ENCODE data around the gene ACOX3. TPM values are rescaled to one million over a fixed set of nuclear protein-coding genes. Genes with fewer than 3 reads are reported as not detected.

ACOX3 gene
- total RNA-seq, 1 experiment from 2014 or later = 17.9 TPM

DNA sequence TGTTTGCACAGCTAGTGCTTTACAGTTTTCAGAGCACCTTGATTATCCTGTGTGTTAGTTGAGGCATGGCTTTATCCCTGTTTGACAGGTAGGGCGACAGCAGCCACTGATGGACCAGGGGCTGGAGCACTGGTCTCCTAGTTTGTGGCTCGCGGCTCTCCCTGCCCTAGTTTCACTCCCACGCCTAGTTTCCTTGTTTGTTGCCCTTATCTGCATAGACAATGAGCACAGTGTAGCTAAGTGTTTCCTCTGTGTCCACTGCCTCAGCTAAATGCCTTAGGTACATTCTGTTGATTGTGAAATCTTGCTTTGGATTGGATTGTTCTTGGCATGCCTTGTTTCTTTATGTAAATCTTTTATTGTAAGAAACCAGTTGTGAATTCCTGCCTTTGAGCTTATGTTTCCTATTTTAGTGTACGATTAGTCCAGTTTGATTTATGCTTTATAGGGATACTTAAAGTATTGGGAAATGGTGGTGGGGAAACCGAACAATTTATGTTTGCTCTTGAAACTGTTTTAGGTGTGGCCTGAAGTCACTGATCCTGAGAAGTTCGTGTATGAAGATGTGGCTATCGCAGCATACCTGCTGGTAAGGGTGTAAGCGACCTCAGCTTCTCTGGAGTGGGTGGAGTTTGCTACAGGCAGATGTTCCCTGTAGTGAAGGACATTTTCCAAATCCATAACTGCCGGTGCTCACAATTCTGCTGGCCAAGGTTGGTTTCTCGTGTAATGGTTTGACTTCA lies 11.1 kb upstream of the ACOX3 start:
- peak; percentile 12 for DNase-seq (ENCODE audit: unreplicated experiment)
- Mint-ChIP-seq H3K27me3 (ENCODE audit: insufficient read depth, unreplicated experiment) (no peaks in the 10 kb centered on the region), H3K36me3 (ENCODE audit: insufficient read depth, unreplicated experiment) (peaks cover 58% of the 10 kb centered on the region), H3K4me1 (ENCODE audit: insufficient read depth, unreplicated experiment) (no peaks in the 10 kb centered on the region), H3K27ac (ENCODE audit: low read depth, unreplicated experiment) (no peak overlapping the region), H3K9me3 (ENCODE audit: unreplicated experiment) (no peaks in the 10 kb centered on the region), H3K4me3 (ENCODE audit: unreplicated experiment) (no peak overlapping the region)
- no TSS peak for BruUV-seq (replicated peaks)
- intact Hi-C loops (cut with micrococcal nuclease) = no loop called here
- TF ChIP-seq, protein P1, sequence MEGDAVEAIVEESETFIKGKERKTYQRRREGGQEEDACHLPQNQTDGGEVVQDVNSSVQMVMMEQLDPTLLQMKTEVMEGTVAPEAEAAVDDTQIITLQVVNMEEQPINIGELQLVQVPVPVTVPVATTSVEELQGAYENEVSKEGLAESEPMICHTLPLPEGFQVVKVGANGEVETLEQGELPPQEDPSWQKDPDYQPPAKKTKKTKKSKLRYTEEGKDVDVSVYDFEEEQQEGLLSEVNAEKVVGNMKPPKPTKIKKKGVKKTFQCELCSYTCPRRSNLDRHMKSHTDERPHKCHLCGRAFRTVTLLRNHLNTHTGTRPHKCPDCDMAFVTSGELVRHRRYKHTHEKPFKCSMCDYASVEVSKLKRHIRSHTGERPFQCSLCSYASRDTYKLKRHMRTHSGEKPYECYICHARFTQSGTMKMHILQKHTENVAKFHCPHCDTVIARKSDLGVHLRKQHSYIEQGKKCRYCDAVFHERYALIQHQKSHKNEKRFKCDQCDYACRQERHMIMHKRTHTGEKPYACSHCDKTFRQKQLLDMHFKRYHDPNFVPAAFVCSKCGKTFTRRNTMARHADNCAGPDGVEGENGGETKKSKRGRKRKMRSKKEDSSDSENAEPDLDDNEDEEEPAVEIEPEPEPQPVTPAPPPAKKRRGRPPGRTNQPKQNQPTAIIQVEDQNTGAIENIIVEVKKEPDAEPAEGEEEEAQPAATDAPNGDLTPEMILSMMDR (IDR thresholded peaks at IDR 0.05; ENCODE audit: unreplicated experiment) = no peak
- ChIA-PET CTCF (interaction anchor here (0.5 to 2.5 kb wide), 2 partner anchors 17 to 446 kb away, joined by 3 to 13 read pairs; no protein-coding TSS in a partner anchor), POLR2A (interaction anchor here (1.8 kb wide), 1 partner anchor 11 kb away, joined by 9 read pairs; the partner anchor contains the start of genes ACOX3 and TRMT44)

DNA sequence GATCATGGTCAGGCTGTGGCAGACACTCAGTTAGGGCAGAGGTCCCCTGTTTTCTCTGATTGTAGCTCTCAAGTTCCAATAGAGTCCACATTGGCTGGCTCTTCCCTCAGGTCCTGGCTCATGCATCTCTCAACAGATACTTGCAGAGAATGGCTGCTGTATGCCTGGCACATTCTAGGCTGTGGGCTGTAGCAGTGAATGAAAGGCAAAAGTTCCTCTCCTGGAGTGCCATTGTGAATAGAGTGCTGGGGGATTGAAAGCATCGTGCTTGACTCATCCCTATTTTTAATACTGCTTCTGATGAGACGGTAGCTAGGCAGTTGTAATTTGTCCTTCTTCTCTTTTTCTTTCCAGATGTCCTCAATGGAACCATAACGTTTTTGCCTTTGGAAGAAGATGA lies 5.6 kb upstream of the ACOX3 start:
- Mint-ChIP-seq H3K36me3 (ENCODE audit: insufficient read depth, unreplicated experiment) (peaks cover 30% of the 10 kb centered on the region), H3K4me1 (ENCODE audit: insufficient read depth, unreplicated experiment) (peaks cover 33% of the 10 kb centered on the region), H3K27ac (ENCODE audit: low read depth, unreplicated experiment) (no peak overlapping the region), H3K4me3 (ENCODE audit: unreplicated experiment) (no peak overlapping the region), H3K27me3 (ENCODE audit: insufficient read depth, unreplicated experiment) (no peaks in the 10 kb centered on the region), H3K9me3 (ENCODE audit: unreplicated experiment) (no peaks in the 10 kb centered on the region)
- TF ChIP-seq, protein P1 (IDR thresholded peaks at IDR 0.05; ENCODE audit: unreplicated experiment) = no peak
- no peak for DNase-seq (ENCODE audit: unreplicated experiment)
- POLR2A ChIA-PET = no interaction called here
- CTCF ChIA-PET = interaction anchor here (0.7 to 1.3 kb wide), 3 partner anchors 26 to 269 kb away, joined by 3 read pairs; no protein-coding TSS in a partner anchor
- no TSS peak for BruUV-seq (replicated peaks)
- intact Hi-C loops (cut with micrococcal nuclease) = no loop called here

DNA sequence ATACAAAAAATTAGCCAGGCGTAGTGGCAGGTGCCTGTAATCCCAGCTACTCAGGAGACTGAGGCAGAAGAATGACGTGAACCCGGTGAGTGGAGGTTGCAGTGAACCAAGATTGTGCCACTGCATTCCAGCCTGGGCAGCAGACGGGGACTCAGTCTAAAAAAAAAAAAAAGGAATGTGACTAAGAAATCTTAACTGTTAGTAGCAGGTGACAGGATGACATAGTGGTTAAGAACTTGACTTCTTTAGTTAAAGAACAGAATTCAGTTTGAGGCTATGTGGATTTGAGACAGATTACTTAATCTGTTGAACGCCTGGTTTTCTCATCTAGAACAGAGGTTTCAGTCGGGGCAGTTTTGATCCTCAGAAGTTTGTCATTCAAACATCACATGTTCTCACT lies 3.3 kb upstream of the ACOX3 start:
- Mint-ChIP-seq H3K4me1 (ENCODE audit: insufficient read depth, unreplicated experiment) (peaks cover 39% of the 10 kb centered on the region), H3K9me3 (ENCODE audit: unreplicated experiment) (no peaks in the 10 kb centered on the region), H3K27me3 (ENCODE audit: insufficient read depth, unreplicated experiment) (no peaks in the 10 kb centered on the region), H3K36me3 (ENCODE audit: insufficient read depth, unreplicated experiment) (peaks cover 32% of the 10 kb centered on the region), H3K27ac (ENCODE audit: low read depth, unreplicated experiment) (peak overlapping the region; percentile 100), H3K4me3 (ENCODE audit: unreplicated experiment) (peak overlapping the region; percentile 98)
- TF ChIP-seq, protein P1 (IDR thresholded peaks at IDR 0.05; ENCODE audit: unreplicated experiment) = no peak
- no TSS peak for BruUV-seq (replicated peaks)
- POLR2A ChIA-PET = no interaction called here
- CTCF ChIA-PET = no interaction called here
- intact Hi-C loops (cut with micrococcal nuclease) = no loop called here
- DNase-seq (ENCODE audit: unreplicated experiment) = no peak

DNA sequence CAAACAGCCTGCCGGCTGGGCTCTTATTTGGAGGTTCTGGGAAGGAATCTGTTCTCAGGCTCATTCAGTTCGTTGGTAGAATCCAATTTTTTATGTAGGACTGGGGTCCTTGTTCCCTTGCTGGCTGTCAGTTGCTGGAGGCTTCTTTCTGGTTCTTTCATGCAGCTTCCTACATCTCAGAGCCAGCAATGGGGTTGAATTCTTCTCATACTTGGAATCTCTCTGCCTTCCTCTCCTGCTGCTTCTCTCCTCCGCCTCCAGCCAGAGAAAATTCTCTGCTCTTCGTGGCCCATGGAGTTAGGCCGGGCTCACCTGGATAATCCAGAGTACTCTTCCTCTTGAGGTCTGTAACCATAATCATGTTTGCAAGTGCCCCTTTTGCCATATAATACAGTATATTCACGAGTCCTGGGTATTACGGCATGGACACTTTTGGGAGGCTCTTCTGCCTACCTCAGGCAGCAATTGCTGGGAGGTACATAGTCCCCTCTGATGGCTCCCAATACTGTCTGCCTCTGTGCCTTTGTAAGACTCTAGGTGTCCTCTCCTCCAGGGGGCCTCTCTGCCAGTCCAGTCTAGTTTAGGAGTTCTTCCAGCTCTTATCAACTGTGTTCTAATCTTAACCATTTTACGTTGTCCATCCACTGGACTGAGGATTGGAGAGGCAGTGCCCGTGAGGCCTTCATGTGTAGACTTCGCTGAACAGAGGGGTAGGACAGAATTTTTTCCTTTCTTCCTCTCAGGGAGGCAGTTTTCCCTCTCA lies 2.3 kb upstream of the ACOX3 start:
- Mint-ChIP-seq H3K4me1 (ENCODE audit: insufficient read depth, unreplicated experiment) (peaks cover 49% of the 10 kb centered on the region), H3K9me3 (ENCODE audit: unreplicated experiment) (no peaks in the 10 kb centered on the region), H3K4me3 (ENCODE audit: unreplicated experiment) (peak overlapping the region; percentile 98), H3K27me3 (ENCODE audit: insufficient read depth, unreplicated experiment) (no peaks in the 10 kb centered on the region), H3K36me3 (ENCODE audit: insufficient read depth, unreplicated experiment) (peaks cover 32% of the 10 kb centered on the region), H3K27ac (ENCODE audit: low read depth, unreplicated experiment) (peak overlapping the region; percentile 100)
- no peak for DNase-seq (ENCODE audit: unreplicated experiment)
- POLR2A ChIA-PET = interaction anchor here (6.7 kb wide), 1 partner anchor 15 kb away, joined by 105 read pairs; no protein-coding TSS in a partner anchor
- CTCF ChIA-PET = no interaction called here
- no TSS peak for BruUV-seq (replicated peaks)
- intact Hi-C loops (cut with micrococcal nuclease) = no loop called here
- TF ChIP-seq, protein P1 (IDR thresholded peaks at IDR 0.05; ENCODE audit: unreplicated experiment) = no peak

Data from MCF 10A (cell line).